ENCODE results near the gene LDB3.

DNA sequence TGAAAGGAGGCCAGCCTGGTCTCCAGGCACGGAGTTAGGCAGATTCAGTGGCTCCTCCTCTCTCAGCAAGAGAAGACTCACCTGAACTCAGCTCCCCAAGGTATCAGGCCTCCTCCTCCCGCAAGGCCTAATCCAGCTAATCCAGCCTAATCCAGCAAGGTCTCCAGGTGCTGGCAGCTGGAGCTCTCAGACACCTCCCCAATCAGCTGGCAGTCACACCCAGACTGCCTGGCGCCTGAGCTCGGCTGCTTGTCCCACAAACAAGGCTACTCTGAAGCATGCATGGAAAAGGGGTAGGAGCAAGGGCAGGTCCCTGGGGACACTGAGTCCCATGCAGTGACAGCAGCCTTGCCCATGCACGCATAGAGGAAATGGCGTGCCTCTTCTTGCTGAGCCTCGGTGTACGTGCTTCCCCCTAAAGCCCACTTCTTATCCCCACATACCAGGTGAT, 17.3 kb upstream of the LDB3 start:
- no peak for TF ChIP-seq HOXD13 (CRISPR knock-in tag; IDR thresholded peaks at IDR 0.05; ENCODE audit: borderline replicate concordance)
- TF ChIP-seq, protein P1, sequence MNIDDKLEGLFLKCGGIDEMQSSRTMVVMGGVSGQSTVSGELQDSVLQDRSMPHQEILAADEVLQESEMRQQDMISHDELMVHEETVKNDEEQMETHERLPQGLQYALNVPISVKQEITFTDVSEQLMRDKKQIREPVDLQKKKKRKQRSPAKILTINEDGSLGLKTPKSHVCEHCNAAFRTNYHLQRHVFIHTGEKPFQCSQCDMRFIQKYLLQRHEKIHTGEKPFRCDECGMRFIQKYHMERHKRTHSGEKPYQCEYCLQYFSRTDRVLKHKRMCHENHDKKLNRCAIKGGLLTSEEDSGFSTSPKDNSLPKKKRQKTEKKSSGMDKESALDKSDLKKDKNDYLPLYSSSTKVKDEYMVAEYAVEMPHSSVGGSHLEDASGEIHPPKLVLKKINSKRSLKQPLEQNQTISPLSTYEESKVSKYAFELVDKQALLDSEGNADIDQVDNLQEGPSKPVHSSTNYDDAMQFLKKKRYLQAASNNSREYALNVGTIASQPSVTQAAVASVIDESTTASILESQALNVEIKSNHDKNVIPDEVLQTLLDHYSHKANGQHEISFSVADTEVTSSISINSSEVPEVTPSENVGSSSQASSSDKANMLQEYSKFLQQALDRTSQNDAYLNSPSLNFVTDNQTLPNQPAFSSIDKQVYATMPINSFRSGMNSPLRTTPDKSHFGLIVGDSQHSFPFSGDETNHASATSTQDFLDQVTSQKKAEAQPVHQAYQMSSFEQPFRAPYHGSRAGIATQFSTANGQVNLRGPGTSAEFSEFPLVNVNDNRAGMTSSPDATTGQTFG (tag by site-specific recombination; IDR thresholded peaks at IDR 0.05; ENCODE audit: borderline replicate concordance): no peak
